Measurements from ENCODE around the gene FOXJ3. TPM values are rescaled to one million over a fixed set of nuclear protein-coding genes. Genes with fewer than 3 reads are reported as not detected.

Gene FOXJ3
- total RNA-seq, 3 donors from 2014 or later, result 47.0 to 57.3 (median 53.4) TPM

GRCh38 chr1:42130061-42130660, 204.9 kb downstream of the FOXJ3 start:
- DNase-seq (no peak), ATAC-seq (no peak)
- intact Hi-C loops (cut with DNase I, micrococcal nuclease), result no loop called here
- Histone ChIP-seq H3K9me3 (no peaks in the 10 kb centered on the region), H3K36me3 (ENCODE audit: low read depth) (no peaks in the 10 kb centered on the region), H3K4me3 (no peak overlapping the region), H3K4me1 (ENCODE audit: low read depth) (no peaks in the 10 kb centered on the region)
- TF ChIP-seq CTCF (IDR thresholded peaks at IDR 0.05), result no peak

DNA sequence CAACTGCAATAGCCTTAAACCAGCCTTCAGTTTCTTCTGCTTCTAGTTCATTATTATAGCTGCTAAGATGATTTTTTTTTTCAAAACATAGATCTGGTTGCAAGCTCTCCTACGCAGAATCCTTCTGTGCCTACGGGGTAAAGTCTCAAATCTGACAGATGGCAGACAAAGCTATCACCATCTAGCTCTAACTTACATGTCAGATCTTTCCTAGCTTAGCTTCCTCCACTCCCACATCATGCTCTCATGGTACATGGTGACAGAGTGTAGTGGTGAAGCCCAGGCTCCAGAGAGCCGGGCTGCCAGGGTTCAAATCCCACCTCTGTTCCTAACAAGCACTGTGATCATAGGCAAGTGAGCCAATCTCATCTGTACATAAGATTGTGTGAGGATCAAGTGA, 206.1 kb downstream of the FOXJ3 start:
- H3K9me3 ChIP-seq, result no peaks in the 10 kb centered on the region
- H3K36me3 ChIP-seq (ENCODE audit: low read depth), result no peaks in the 10 kb centered on the region
- ATAC-seq (no peak), DNase-seq (no peak)
- H3K4me3 ChIP-seq, result no peak overlapping the region
- no peaks in the 10 kb centered on the region for H3K4me1 ChIP-seq (ENCODE audit: low read depth)
- intact Hi-C loops (cut with DNase I, micrococcal nuclease), result no loop called here
- no peak for TF ChIP-seq CTCF (IDR thresholded peaks at IDR 0.05)

GRCh38 chr1:42128499-42128898, 206.5 kb downstream of the FOXJ3 start:
- Histone ChIP-seq H3K9me3 (no peaks in the 10 kb centered on the region), H3K36me3 (ENCODE audit: low read depth) (no peaks in the 10 kb centered on the region), H3K4me3 (no peak overlapping the region), H3K4me1 (ENCODE audit: low read depth) (no peaks in the 10 kb centered on the region)
- intact Hi-C loops (cut with DNase I, micrococcal nuclease), result no loop called here
- ATAC-seq (no peak), DNase-seq (no peak)
- no peak for TF ChIP-seq CTCF (IDR thresholded peaks at IDR 0.05)

- DNase-seq, result no peak
- no peaks in the 10 kb centered on the region for H3K36me3 ChIP-seq (ENCODE audit: low read depth)
- no peak overlapping the region for H3K4me3 ChIP-seq
- no peak for TF ChIP-seq CTCF (IDR thresholded peaks at IDR 0.05)
- no peaks in the 10 kb centered on the region for H3K4me1 ChIP-seq (ENCODE audit: low read depth)
- intact Hi-C loops (cut with DNase I, micrococcal nuclease), result no loop called here
- ATAC-seq, result no peak
- no peaks in the 10 kb centered on the region for H3K9me3 ChIP-seq
These were observed 207.3 kb downstream of the FOXJ3 start for GRCh38 chr1:42127767-42128166.

Other genes starting within 250 kb of the FOXJ3 start
- gene GUCA2B, start 181.8 kb downstream of the FOXJ3 start, total RNA-seq, result 100 to 1,000 TPM; 153 to 381 (median 176) TPM
- 1,000 to 10,000 TPM in 2 of 3 donors, 100 to 1,000 TPM in 1; 920 to 2,800 (median 1,254) TPM for gene GUCA2A, start 170.5 kb downstream of the FOXJ3 start, total RNA-seq
- 10 to 100 TPM; 13.3 to 18.9 (median 14.5) TPM for gene RIMKLA, start 45.6 kb upstream of the FOXJ3 start, total RNA-seq
- 1 to 10 TPM; 1.2 to 3.0 (median 2.2) TPM for gene ZMYND12, start 120.8 kb upstream of the FOXJ3 start, total RNA-seq
- 10 to 100 TPM; 62.2 to 90.5 (median 75.8) TPM for gene PPCS, start 121.3 kb upstream of the FOXJ3 start, total RNA-seq
- gene CCDC30, start 128.1 kb upstream of the FOXJ3 start, total RNA-seq, result 1 to 10 TPM; 2.2 to 3.8 (median 3.7) TPM

Measured in mucosa of descending colon (tissue), 3 donors.